Osteoblast (primary cell): ENCODE results near the gene PSD. TPM values are rescaled to one million over a fixed set of nuclear protein-coding genes. Genes with fewer than 3 reads are reported as not detected.

Experiments used
- DNase-seq: peaks from one replicate; pipeline ENCODE4 v3.0.0; 2011; ENCODE audit warnings: low spot score, mixed read lengths; ENCODE audit not compliant: insufficient read length; ENCODE audit errors: missing footprints
- H2AFZ ChIP-seq: 2 replicates; pipeline ENCODE4 v1.6.0; 2011; ENCODE audit warnings: mild to moderate bottlenecking, low read length
- H3K27ac ChIP-seq: 2 replicates; pipeline ENCODE4 v1.5.1; 2011; ENCODE audit warnings: mild to moderate bottlenecking, low read depth, low read length, moderate library complexity
- H3K27me3 ChIP-seq: 2 replicates; pipeline ENCODE4 v1.6.0; 2012; ENCODE audit warnings: mild to moderate bottlenecking, control low read depth, inconsistent platforms, low read length, moderate library complexity; ENCODE audit not compliant: insufficient read depth
- H3K36me3 ChIP-seq: 2 replicates; pipeline ENCODE4 v1.5.1; 2011; ENCODE audit warnings: mild to moderate bottlenecking, low read length, control low read depth, moderate library complexity; ENCODE audit not compliant: insufficient read depth
- H3K4me1 ChIP-seq: 2 replicates; pipeline ENCODE4 v1.5.1; 2011; ENCODE audit warnings: mild to moderate bottlenecking, low read length, control low read depth, moderate library complexity; ENCODE audit not compliant: insufficient read depth
- H3K4me2 ChIP-seq: 2 replicates; pipeline ENCODE4 v1.6.0; 2011; ENCODE audit warnings: mild to moderate bottlenecking, low read length; ENCODE audit not compliant: insufficient read depth
- H3K4me3 ChIP-seq: fragments of 200-600 bp; sonication (generic); 3 replicates; pipeline ENCODE4 v1.5.1; 2012; ENCODE audit warnings: mild to moderate bottlenecking, low read length, inconsistent platforms; ENCODE audit not compliant: insufficient read depth
- H3K79me2 ChIP-seq: 2 replicates; pipeline ENCODE4 v1.6.0; 2012; ENCODE audit warnings: mild to moderate bottlenecking, low read length, control low read depth, inconsistent platforms; ENCODE audit not compliant: insufficient read depth
- H3K9me3 ChIP-seq: 2 replicates; pipeline ENCODE4 v1.5.1; 2011; ENCODE audit warnings: low read depth, low read length, control low read depth
- H4K20me1 ChIP-seq: 2 replicates; pipeline ENCODE4 v1.6.0; 2012; ENCODE audit warnings: mild to moderate bottlenecking, low read length, control low read depth; ENCODE audit not compliant: insufficient read depth
- CTCF ChIP-seq: IDR thresholded peaks from 2 replicates; pipeline ENCODE4 v1.5.1; 2011; ENCODE audit warnings: mild to moderate bottlenecking, low read depth, low read length, moderate library complexity; ENCODE audit errors: extremely low read depth
- total RNA-seq: library from RNA; depleted of rRNA; stranded (reverse); fragments of >200 nt; gene quantifications from 2 replicates; pipeline ENCODE4 v1.2.3, GENCODE V29; 2012

PSD gene
- total RNA-seq, 1 donor, result 0.72 TPM

- H3K79me2 ChIP-seq, result no peaks in the 10 kb centered on the region
- TF ChIP-seq CTCF, result no peak
These were observed 19.8 kb upstream of the PSD start for GRCh38 chr10:102438374-102438773.

GRCh38 chr10:102437515-102437914 is 18.9 kb upstream of the PSD start:
- Histone ChIP-seq H3K27ac (no peak overlapping the region), H4K20me1 (no peaks in the 10 kb centered on the region), H3K4me1 (peaks cover 26% of the 10 kb centered on the region), H3K79me2 (no peaks in the 10 kb centered on the region), H3K9me3 (no peaks in the 10 kb centered on the region), H3K4me3 (no peak overlapping the region), H3K27me3 (no peaks in the 10 kb centered on the region), H3K4me2 (peak overlapping the region; percentile 18), H2AFZ (no peak overlapping the region), H3K36me3 (no peaks in the 10 kb centered on the region)
- no peak for DNase-seq
- no peak for TF ChIP-seq CTCF

More at GRCh38 chr10:102438374-102438773, 19.8 kb upstream of the PSD start:
- Histone ChIP-seq H4K20me1 (no peaks in the 10 kb centered on the region), H3K36me3 (no peaks in the 10 kb centered on the region), H3K4me3 (no peak overlapping the region), H3K9me3 (no peaks in the 10 kb centered on the region), H3K4me2 (no peak overlapping the region), H3K4me1 (peaks cover 26% of the 10 kb centered on the region), H3K27me3 (no peaks in the 10 kb centered on the region), H2AFZ (no peak overlapping the region), H3K27ac (no peak overlapping the region)
- DNase-seq, result peak; percentile 69

GRCh38 chr10:102436312-102436711 is 17.7 kb upstream of the PSD start:
- H3K4me3 ChIP-seq, result peak overlapping the region; percentile 64
- no peaks in the 10 kb centered on the region for H4K20me1 ChIP-seq
- H3K36me3 ChIP-seq, result no peaks in the 10 kb centered on the region
- peak; percentile 74 for DNase-seq
- no peak for TF ChIP-seq CTCF
- peak overlapping the region; percentile 76 for H3K4me2 ChIP-seq
- peaks cover 9% of the 10 kb centered on the region for H3K79me2 ChIP-seq
- no peak overlapping the region for H2AFZ ChIP-seq
- no peak overlapping the region for H3K27ac ChIP-seq
- H3K9me3 ChIP-seq, result no peaks in the 10 kb centered on the region
- no peaks in the 10 kb centered on the region for H3K27me3 ChIP-seq
- H3K4me1 ChIP-seq, result peaks cover 33% of the 10 kb centered on the region

GRCh38 chr10:102435529-102436233 is 17.1 kb upstream of the PSD start:
- Histone ChIP-seq H3K9me3 (no peaks in the 10 kb centered on the region), H3K36me3 (peaks cover 3% of the 10 kb centered on the region), H3K79me2 (peaks cover 11% of the 10 kb centered on the region), H3K4me3 (peak overlapping the region; percentile 64), H2AFZ (peak overlapping the region; percentile 87), H3K27ac (peak overlapping the region; percentile 56), H4K20me1 (no peaks in the 10 kb centered on the region), H3K4me2 (peak overlapping the region; percentile 76), H3K4me1 (peaks cover 34% of the 10 kb centered on the region), H3K27me3 (no peaks in the 10 kb centered on the region)
- peak; percentile 81 for DNase-seq
- no peak for TF ChIP-seq CTCF
